GM19193 (cell line): ENCODE data around the gene CLIP1.

ENCODE experiments used
- POLR2A ChIP-seq: IDR thresholded peaks from 4 replicates; pipeline ENCODE4 v1.6.1; 2011; ENCODE audit not compliant: insufficient read depth, insufficient read length; ENCODE audit errors: extremely low read depth

The CLIP1 gene

DNA sequence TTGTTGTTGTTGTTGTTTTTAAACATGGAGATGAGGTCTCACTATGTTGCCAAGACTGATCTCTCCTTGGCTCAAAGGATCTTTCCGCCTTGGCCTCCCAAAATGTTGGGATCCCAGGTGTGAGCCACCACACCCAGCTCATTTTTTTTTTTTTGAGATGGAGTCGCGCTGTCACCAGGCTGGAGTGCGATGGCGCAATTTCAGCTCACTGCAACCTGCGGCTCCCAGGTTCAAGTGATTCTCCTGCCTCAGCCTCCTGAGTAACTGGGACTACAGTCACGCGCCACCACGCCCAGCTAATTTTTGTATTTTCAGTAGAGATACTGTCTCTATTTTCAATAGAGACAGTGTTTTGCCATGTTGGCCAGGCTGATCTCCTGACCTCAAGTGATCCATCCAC lies 4.9 kb upstream of the CLIP1 start:
- TF ChIP-seq POLR2A, result no peak

DNA sequence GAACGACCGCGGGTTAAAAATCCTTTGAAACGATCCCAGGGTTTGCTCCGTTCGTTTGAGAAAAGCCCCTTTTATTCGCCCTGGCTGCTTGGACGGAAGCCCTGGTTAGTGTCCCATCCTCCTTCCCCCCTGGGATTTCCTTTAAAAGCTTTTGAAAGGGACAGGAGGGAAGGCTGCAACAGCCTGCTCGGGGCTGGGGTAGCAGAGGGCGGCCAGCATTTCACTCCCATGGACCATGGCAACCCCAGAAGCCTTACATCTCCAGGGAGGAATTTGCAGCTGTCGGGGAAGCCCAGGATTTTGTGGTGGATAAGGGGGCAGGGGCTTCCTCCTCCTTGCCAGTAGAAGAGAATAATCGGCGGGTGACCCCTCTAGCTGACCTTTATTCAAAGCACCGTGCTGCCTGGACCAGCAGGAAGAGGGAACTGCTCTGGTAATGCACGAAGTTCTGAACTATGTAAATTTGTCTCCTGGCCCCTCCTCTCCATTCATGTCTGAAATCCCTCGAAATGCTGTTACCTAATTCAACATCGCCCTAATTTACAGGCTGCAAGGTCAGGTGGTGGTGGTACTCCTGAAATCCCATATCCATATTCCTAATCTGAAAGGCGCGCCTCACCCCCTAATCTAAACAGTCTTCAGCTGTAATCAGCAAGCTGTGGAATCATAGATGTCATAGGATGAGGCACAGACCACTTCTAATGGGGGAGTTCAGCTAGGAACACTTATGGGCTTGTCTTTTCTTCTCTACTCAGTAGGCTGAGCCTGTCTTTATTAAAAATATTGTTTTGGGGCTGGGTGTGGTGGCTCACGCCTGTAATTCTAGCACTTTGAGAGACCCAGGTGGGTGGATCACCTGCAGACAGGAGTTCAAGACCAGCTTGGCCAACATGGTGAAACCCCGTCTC lies 1.0 kb upstream of the CLIP1 start:
- TF ChIP-seq POLR2A, result no peak

DNA sequence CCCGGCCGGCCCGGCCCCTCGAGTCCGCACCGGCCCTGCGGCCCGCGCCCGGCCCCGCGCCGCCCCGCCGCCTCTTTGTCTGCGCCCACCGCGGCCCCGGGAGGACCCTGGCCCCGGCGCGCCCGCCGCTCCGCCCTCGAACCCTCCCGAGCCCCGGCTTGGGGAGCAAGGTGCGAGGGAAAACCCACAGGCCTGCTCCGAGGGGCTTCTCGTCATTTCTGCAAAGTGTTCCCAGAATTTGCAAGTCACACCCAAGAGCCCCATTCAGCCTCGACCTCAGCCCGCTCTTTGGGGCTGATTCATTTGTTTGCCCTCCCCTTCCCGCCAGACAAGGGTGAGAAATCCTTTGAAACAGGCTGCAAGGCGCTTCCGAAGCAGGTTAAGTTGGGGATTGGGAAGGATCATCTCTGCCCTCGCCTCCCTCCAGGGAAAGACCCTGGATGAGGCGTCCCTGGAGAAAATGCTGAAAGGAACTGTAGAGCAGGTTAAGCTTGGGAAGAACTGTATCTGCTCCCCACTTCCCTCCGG lies 325 bp upstream of the CLIP1 start:
- TF ChIP-seq POLR2A, result no peak

DNA sequence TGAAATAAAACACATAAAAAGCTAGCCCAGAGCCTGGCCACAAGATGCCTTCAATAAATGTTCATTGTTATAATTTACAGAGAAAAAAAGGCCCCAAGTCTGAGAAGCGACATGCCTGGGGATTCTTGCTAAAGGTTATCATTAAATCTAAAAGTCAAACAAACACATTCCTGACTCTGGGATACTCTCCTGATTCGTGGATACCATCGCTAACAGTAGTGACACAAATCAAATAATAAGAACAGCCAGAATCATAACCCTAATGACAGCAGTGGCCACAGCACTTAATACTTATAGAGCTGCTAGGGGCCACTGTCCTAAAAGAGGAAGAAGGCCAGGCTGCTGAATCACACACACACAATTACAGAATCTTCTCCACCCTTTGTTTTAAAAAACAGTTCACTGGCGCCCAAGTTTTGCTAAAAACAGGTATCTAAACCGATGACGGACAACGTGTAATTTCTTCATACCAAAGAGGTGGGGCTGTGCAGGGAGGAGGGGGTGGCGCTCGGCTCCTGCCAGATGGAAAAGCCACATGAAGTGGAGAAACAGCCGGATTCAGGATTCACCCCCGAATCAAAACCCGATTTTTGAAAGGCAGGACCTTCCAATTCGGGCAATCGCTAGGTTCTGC lies 1.2 kb downstream of the CLIP1 start:
- TF ChIP-seq POLR2A, result no peak

GRCh38 chr12:122420471-122421162 lies 1.9 kb downstream of the CLIP1 start:
- no peak for TF ChIP-seq POLR2A

DNA sequence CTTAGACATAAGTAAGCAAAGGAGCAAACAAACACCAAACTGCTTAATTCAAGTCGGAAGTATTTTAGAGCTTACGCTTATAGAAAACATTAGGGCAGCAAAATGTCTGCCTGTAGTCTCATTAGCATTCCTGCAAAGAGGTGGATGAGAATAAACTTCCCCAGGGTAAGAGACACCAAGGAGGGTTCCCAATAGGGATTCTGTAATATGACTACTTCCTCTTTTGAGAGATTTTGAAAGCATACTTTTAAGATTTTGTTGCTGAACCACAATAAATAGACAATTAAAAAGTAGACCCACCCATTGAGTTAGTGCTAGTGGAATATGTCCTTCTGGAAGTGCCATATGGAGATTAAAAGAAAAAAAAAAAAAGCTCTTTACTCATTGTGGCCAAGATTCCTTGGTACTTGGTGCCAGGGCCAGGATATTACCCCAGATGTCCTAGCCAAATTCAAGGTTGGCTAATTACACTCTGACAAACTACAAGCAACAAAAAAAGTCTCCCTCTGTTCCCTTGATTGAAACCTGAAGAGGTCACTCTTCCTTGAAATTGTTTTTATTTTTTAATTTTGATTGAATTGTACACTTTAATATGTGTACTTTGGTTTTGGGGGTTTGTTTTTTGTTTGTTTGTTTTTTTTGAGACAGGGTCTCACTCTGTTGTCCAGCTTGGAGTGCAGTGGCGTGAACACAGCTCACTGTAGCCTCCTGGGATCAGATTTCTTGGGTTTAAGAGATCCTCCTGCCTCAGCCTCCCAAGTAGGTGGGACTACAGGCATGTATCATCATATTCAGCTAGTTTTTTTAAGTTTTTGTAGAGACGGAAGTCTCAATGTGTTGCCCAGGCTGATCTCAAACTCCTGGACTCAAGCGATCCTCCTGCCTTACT lies 8.7 kb downstream of the CLIP1 start:
- no peak for TF ChIP-seq POLR2A

- TF ChIP-seq POLR2A, result no peak
Observed at GRCh38 chr12:122412851-122413433, 9.5 kb downstream of the CLIP1 start.

DNA sequence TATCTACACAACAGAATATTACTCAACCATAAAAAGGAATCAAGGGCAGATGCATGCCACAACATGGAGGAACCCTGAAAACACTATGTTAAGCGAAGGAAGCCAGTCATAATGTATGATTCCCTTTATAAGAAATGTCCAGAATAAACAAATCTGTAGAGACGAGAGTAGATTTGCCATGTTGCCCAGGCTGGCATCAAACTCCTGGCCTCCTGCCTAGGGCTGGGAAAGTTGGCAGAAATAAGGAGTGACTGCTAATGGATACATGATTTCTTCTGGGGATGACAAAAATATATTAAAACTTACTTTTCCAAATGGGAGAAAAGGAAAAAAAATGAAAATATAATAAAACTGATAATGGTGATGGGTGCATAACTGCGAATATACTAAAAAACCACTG lies 10.9 kb downstream of the CLIP1 start:
- TF ChIP-seq POLR2A, result no peak

GRCh38 chr12:122407208-122407607 lies 15.3 kb downstream of the CLIP1 start:
- no peak for TF ChIP-seq POLR2A

- no peak for TF ChIP-seq POLR2A
Observed at GRCh38 chr12:122406701-122407164, 15.7 kb downstream of the CLIP1 start.

GRCh38 chr12:122403831-122404230 lies 18.6 kb downstream of the CLIP1 start:
- no peak for TF ChIP-seq POLR2A

DNA sequence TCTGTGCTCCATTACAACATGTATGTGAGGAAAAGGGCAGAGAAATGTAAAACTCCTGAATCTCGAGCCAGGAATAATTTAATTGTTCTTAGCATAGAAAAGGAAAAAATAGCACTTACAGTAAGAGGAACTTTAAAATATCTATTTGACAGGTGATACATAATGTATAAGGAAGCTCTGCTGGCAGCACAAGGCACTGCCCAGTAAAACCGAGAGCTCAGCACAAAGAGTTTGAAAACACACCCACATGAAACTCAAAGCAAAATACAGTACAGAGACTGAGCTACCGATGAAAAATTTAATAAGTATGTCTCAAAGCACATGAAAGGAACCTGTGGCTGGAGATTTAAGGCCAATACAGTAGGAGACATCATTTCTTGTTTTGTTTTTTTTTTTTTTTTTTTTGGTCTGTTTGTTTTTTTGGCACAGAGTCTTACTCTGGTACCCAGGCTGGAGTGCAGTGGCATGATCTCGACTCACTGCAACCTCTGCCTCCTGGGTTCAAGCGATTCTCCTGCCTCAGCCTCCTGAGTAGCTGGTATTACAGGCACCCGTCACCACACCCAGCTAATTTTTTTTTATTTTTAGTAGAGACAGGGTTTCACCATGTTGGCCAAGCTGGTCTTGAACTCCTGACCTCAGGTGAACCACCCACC lies 19.2 kb downstream of the CLIP1 start:
- TF ChIP-seq POLR2A, result no peak

- no peak for TF ChIP-seq POLR2A
Observed at GRCh38 chr12:122402264-122402663, 20.2 kb downstream of the CLIP1 start.
